Smooth muscle cell (in vitro differentiated cells): ENCODE data around the gene SUGP2. TPM values are rescaled to one million over a fixed set of nuclear protein-coding genes. Genes with fewer than 3 reads are reported as not detected.

Experiments used
- DNase-seq: peaks from one replicate; lab custom pipeline; 2025; ENCODE audit not compliant: unreplicated experiment; lab: John Stamatoyannopoulos, UW
- H2AFZ ChIP-seq: fragments of 200-600 bp; sonication (generic); 2 replicates; pipeline ENCODE4 v1.6.0; 2016; ENCODE audit warnings: antibody characterized with exemption, low read depth, mild to moderate bottlenecking
- H3F3A ChIP-seq: fragments of 200-600 bp; sonication (generic); 2 replicates; pipeline ENCODE4 v1.6.0; 2017; ENCODE audit warnings: antibody characterized with exemption, low read depth
- H3K27ac ChIP-seq: fragments of 200-600 bp; sonication (generic); 2 replicates; pipeline ENCODE4 v1.5.1; 2016; ENCODE audit warnings: low read depth, mild to moderate bottlenecking
- H3K27me3 ChIP-seq: fragments of 200-600 bp; sonication (generic); 2 replicates; pipeline ENCODE4 v1.6.1; 2016; ENCODE audit warnings: low read depth, mild to moderate bottlenecking
- H3K36me3 ChIP-seq: fragments of 200-600 bp; sonication (generic); 2 replicates; pipeline ENCODE4 v1.5.1; 2016; ENCODE audit warnings: low read depth
- H3K4me1 ChIP-seq: fragments of 200-600 bp; sonication (generic); 2 replicates; pipeline ENCODE4 v1.5.1; 2016; ENCODE audit warnings: low read depth
- H3K4me2 ChIP-seq: fragments of 200-600 bp; sonication (generic); 2 replicates; pipeline ENCODE4 v1.6.0; 2016; ENCODE audit warnings: mild to moderate bottlenecking
- H3K4me3 ChIP-seq: fragments of 200-600 bp; sonication (generic); 2 replicates; pipeline ENCODE4 v1.5.1; 2016; ENCODE audit warnings: mild to moderate bottlenecking
- H3K79me2 ChIP-seq: fragments of 200-600 bp; sonication (generic); 2 replicates; pipeline ENCODE4 v1.6.0; 2016; ENCODE audit warnings: low read depth, mild to moderate bottlenecking
- H3K9ac ChIP-seq: fragments of 200-600 bp; sonication (generic); 2 replicates; pipeline ENCODE4 v1.6.0; 2016; ENCODE audit warnings: low read depth
- H3K9me3 ChIP-seq: fragments of 200-600 bp; sonication (generic); replicated peaks from 2 replicates; pipeline ENCODE4 v1.5.1; 2016; ENCODE audit warnings: low read depth
- H4K20me1 ChIP-seq: fragments of 200-600 bp; sonication (generic); 2 replicates; pipeline ENCODE4 v1.6.0; 2016; ENCODE audit warnings: low read depth
- WGBS: methylation state at CpG from one replicate; pipeline ENCODE4 v1.1.7; 2016; ENCODE audit warnings: low lambda C conversion rate; 5-methylcytosine and 5-hydroxymethylcytosine counted together
- polyA plus RNA-seq: library from polyadenylated mRNA; unstranded; fragments of >200 nt; fragmentation: Nextera tagmentation; extraction: Ambion mirVana; gene quantifications from 2 replicates; pipeline ENCODE4 v1.2.1, GENCODE V29; 2016
- total RNA-seq: library from RNA; depleted of rRNA; stranded (reverse); fragments of >200 nt; gene quantifications from 2 replicates; pipeline ENCODE4 v1.2.3, GENCODE V29; 2014
- TF ChIP-seq, protein P1 (sequence below): fragments of 200-600 bp; sonication (generic); IDR thresholded peaks from 2 replicates; pipeline ENCODE4 v1.5.1; 2017; ENCODE audit warnings: borderline replicate concordance, mild to moderate bottlenecking, antibody characterized with exemption; ENCODE audit not compliant: insufficient read depth, poor library complexity, severe bottlenecking

The SUGP2 gene
- total and polyA plus RNA-seq, 2 experiments from 2014 or later: 42.2 to 47.6 TPM

DNA sequence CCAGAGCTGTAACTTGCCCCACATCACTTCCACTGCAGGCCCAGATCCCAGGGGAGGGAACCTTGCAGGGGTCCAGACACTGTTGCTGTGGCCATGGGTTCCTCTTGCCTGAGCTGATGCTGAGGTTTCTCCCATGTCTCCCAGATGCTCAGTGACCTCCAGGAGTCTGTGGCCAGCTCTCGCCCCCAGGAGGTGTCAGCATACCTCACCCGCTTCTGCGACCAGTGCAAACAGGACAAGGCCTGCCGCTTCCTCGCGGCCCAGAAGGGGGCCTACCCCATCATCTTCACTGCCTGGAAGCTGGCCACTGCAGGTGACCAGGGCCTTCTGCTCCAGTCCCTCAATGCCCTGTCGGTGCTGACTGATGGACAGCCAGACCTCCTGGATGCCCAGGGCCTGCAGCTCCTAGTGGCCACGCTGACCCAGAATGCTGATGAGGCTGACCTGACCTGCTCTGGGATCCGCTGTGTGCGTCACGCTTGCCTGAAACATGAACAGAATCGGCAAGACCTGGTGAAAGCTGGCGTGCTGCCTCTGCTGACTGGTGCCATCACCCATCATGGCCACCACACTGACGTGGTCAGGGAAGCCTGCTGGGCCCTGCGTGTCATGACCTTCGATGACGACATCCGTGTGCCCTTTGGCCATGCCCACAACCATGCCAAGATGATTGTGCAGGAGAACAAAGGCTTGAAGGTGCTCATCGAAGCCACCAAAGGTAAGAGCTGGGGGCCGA lies 18.3 kb upstream of the SUGP2 start:
- no peak overlapping the region for H3K27ac ChIP-seq
- TF ChIP-seq, protein P1, sequence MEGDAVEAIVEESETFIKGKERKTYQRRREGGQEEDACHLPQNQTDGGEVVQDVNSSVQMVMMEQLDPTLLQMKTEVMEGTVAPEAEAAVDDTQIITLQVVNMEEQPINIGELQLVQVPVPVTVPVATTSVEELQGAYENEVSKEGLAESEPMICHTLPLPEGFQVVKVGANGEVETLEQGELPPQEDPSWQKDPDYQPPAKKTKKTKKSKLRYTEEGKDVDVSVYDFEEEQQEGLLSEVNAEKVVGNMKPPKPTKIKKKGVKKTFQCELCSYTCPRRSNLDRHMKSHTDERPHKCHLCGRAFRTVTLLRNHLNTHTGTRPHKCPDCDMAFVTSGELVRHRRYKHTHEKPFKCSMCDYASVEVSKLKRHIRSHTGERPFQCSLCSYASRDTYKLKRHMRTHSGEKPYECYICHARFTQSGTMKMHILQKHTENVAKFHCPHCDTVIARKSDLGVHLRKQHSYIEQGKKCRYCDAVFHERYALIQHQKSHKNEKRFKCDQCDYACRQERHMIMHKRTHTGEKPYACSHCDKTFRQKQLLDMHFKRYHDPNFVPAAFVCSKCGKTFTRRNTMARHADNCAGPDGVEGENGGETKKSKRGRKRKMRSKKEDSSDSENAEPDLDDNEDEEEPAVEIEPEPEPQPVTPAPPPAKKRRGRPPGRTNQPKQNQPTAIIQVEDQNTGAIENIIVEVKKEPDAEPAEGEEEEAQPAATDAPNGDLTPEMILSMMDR: no peak
- DNase-seq: no peak

DNA sequence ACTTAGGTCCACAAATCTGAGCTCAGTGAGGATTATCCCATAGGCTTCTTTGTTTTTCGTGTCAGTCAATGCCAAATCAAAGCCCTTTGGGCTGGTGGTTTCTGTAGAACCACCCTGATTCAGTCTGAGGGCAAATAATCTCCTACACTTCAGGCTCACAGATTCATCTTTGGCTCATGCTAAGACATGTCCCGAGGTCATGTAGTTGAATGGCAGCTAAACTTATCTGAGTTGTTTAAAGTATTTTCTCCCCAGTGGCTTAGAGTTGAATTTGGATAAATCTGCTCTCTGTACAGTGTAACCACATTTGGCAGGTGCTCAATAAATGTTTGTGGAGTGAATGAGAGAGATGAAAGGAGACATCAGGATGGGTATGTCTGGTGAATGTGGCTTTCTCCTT lies 17.4 kb upstream of the SUGP2 start:
- TF ChIP-seq, protein P1: no peak
- Histone ChIP-seq H3K36me3 (no peaks in the 10 kb centered on the region), H3K27me3 (no peaks in the 10 kb centered on the region), H3K9me3 (no peaks in the 10 kb centered on the region), H3K4me2 (no peak overlapping the region), H3K27ac (no peak overlapping the region), H4K20me1 (no peaks in the 10 kb centered on the region), H3F3A (no peaks in the 10 kb centered on the region), H3K4me1 (no peaks in the 10 kb centered on the region), H3K9ac (no peak overlapping the region), H3K79me2 (no peaks in the 10 kb centered on the region), H3K4me3 (no peak overlapping the region), H2AFZ (no peak overlapping the region)
- DNase-seq: no peak
- WGBS: 85% methylated on average over 2 of the region's 2 CpGs

More for the DNA sequence above, 18.3 kb upstream of the SUGP2 start:
- Histone ChIP-seq H3K27me3 (no peaks in the 10 kb centered on the region), H3K79me2 (no peaks in the 10 kb centered on the region), H3K9ac (no peak overlapping the region), H3K36me3 (no peaks in the 10 kb centered on the region), H3K4me1 (no peaks in the 10 kb centered on the region), H3F3A (no peaks in the 10 kb centered on the region), H4K20me1 (no peaks in the 10 kb centered on the region), H2AFZ (no peak overlapping the region), H3K4me3 (no peak overlapping the region), H3K4me2 (no peak overlapping the region), H3K9me3 (no peaks in the 10 kb centered on the region)
- 97% methylated on average over 20 of the region's 20 CpGs for WGBS

DNA sequence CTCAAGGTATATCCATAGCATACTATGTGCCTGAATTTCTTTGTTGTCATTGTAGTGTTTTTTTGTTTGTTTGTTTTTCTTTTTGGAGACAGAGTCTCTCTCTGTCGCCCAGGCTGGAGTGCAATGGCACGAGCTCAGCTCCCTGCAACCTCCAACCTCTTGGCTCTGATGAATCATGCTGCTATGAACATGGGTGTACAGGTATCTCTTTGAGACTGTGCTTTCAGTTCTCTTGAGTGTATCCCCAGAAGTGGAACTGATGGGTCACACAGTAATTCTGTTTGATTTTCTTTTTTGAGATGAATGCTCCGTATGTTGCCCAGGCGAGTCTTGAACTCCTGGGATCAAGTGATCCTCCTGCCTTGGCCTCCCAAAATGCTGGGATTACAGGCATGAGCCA lies 16.8 kb upstream of the SUGP2 start:
- Histone ChIP-seq H3K36me3 (peaks cover 2% of the 10 kb centered on the region), H3K9ac (no peak overlapping the region), H3K4me3 (no peak overlapping the region), H3K27ac (no peak overlapping the region), H3K4me1 (no peaks in the 10 kb centered on the region), H3K79me2 (no peaks in the 10 kb centered on the region), H2AFZ (no peak overlapping the region), H3K9me3 (no peaks in the 10 kb centered on the region), H3K27me3 (no peaks in the 10 kb centered on the region), H4K20me1 (no peaks in the 10 kb centered on the region), H3F3A (no peaks in the 10 kb centered on the region), H3K4me2 (no peak overlapping the region)
- 93% methylated on average over 4 of the region's 4 CpGs for WGBS
- DNase-seq: no peak
- TF ChIP-seq, protein P1: no peak

DNA sequence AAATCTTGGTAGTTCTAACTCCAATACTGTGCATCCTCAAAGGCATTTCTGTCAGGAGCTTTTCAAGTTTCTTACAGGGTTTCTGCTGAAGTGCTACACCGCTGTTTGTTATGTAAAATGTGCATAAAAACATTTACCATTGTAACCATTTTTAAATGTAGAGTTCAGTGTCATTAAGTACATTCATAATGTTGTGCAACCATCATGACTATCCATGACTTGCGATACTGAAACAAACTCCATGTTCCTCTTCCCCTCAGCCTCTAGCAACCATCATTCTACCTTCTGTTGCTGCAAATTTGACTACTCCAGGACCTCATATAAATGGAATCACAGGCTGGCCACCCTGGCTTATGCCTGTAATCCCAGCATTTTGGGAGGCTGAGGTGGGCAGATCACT lies 16.1 kb upstream of the SUGP2 start:
- no peaks in the 10 kb centered on the region for H3K9me3 ChIP-seq
- peaks cover 4% of the 10 kb centered on the region for H3K36me3 ChIP-seq
- H4K20me1 ChIP-seq: no peaks in the 10 kb centered on the region
- H3F3A ChIP-seq: no peaks in the 10 kb centered on the region
- H2AFZ ChIP-seq: no peak overlapping the region
- no peaks in the 10 kb centered on the region for H3K27me3 ChIP-seq
- WGBS: 100% methylated on average over 2 of the region's 2 CpGs
- H3K79me2 ChIP-seq: no peaks in the 10 kb centered on the region
- TF ChIP-seq, protein P1: no peak
- no peak for DNase-seq
- no peak overlapping the region for H3K9ac ChIP-seq
- H3K4me1 ChIP-seq: no peaks in the 10 kb centered on the region
- H3K27ac ChIP-seq: no peak overlapping the region
- no peak overlapping the region for H3K4me2 ChIP-seq
- no peak overlapping the region for H3K4me3 ChIP-seq
